ENCODE measurements around the gene LMBR1.
A peak's percentile ranks its signal among the peaks of the same experiment; 100 is the strongest.
"Not testable (repeated sequence)": the region's sequence is repeated elsewhere in the genome, so short reads cannot be mapped to it uniquely, and the experiment has no call there.

The LMBR1 gene

DNA sequence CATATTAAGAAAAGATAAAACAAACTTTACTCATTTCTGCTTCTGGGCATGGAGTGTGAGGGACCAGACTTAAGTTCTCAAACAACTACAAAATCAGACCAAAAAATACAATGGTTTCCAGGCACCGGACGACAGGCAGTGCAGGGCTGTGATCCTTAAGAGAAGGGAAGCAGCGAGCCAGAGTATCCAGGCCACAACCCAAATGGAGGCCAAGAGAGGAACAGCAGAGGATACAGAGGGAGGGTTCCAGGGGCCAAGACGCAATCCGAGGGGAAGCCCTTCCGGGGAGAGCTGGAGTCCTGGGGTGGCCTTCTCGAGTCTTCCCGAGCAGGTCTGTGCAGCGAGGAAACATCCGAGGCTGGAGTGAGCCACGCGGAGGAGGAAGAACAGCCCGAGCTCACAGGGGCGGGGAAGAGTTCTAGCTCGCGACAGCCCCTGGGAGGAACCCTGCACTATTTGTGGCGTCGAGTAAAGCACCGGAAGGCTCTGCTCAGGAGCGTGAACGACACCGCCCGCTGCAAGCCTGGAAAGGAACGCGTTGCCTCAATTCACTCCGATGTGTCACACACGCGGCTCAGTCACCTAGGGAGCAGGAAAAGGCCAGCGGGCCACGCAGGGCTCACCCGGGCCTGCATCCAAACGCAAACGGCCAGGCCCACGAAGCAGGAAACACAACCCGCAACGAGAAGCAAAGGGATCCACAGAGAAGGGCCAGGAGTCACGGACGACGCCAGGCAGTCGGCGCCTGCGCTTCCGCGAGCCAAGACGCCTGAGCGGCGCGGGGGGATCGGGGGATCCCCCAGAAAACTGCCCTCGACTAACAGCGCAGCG lies 253.3 kb downstream of the LMBR1 start:
- TF ChIP-seq, protein P1, sequence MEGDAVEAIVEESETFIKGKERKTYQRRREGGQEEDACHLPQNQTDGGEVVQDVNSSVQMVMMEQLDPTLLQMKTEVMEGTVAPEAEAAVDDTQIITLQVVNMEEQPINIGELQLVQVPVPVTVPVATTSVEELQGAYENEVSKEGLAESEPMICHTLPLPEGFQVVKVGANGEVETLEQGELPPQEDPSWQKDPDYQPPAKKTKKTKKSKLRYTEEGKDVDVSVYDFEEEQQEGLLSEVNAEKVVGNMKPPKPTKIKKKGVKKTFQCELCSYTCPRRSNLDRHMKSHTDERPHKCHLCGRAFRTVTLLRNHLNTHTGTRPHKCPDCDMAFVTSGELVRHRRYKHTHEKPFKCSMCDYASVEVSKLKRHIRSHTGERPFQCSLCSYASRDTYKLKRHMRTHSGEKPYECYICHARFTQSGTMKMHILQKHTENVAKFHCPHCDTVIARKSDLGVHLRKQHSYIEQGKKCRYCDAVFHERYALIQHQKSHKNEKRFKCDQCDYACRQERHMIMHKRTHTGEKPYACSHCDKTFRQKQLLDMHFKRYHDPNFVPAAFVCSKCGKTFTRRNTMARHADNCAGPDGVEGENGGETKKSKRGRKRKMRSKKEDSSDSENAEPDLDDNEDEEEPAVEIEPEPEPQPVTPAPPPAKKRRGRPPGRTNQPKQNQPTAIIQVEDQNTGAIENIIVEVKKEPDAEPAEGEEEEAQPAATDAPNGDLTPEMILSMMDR (IDR thresholded peaks at IDR 0.05; ENCODE audit: low read depth, low read length), result no peak
- Histone ChIP-seq H3K4me3 (ENCODE audit: low read depth, low read length) (peak overlapping the region; percentile 75), H3K27me3 (ENCODE audit: insufficient read depth, low read depth, severe bottlenecking) (no peaks in the 10 kb centered on the region), H3K27ac (no peak overlapping the region; the same call in 1 of the 2 replicates), H3K9me3 (ENCODE audit: severe bottlenecking) (peaks cover 9% of the 10 kb centered on the region), H3K36me3 (no peaks in the 10 kb centered on the region)
- DNase-seq, result no peak

DNA sequence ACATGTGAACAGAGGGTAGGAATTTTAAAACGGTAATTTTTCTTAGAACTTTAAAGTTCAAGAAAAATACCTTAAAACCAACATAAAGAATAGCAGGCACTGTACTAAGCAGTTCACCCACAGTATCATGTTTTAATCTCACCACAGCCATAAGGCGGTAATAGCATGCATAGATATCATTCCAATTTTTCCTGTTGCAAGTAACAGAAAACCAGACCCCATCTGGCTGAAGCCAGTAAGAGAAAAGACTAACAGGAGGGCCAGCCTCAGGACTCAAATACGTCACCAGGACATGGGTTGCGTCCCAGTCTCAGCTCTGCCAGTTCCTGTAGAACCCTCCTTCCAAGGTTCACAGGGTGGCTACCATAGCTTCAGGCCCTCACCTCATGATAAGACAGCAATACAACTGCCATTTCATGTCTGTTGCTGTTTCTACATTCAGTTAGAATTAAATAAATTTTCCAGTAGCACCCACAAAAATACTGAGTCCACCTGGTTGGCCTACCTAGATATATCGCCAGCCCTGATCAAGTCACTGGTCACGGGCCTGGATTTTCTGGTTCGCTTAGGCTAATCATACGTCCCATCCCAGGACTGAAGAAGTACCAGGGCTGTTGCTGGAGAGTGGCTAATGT lies 254.4 kb downstream of the LMBR1 start:
- Histone ChIP-seq H3K4me3 (ENCODE audit: low read depth, low read length) (no peak overlapping the region), H3K36me3 (no peaks in the 10 kb centered on the region), H3K27me3 (ENCODE audit: insufficient read depth, low read depth, severe bottlenecking) (no peaks in the 10 kb centered on the region), H3K9me3 (ENCODE audit: severe bottlenecking) (peaks cover 9% of the 10 kb centered on the region), H3K27ac (no peak overlapping the region)
- DNase-seq, result no peak
- TF ChIP-seq, protein P1 (IDR thresholded peaks at IDR 0.05; ENCODE audit: low read depth, low read length), result no peak

DNA sequence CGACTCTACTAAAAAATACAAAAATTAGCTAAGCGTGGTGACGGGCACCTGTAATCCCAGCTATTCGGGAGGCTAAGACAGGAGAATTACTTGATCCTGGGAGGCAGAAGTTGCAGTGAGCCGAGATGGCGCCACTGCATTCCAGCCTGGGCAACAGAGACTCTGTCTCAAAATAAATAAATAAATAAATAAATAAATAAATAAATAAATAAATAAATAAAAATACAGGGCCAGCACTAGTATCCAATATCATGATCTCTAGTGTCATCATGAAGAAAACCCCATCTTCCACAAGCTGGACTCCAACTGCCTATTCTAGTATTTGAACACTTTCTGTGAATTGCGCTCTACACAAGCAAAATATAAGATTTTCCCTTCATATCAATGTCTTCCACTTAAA lies 255.9 kb downstream of the LMBR1 start:
- H3K4me3 ChIP-seq (ENCODE audit: low read depth, low read length), result not testable (repeated sequence)

DNA sequence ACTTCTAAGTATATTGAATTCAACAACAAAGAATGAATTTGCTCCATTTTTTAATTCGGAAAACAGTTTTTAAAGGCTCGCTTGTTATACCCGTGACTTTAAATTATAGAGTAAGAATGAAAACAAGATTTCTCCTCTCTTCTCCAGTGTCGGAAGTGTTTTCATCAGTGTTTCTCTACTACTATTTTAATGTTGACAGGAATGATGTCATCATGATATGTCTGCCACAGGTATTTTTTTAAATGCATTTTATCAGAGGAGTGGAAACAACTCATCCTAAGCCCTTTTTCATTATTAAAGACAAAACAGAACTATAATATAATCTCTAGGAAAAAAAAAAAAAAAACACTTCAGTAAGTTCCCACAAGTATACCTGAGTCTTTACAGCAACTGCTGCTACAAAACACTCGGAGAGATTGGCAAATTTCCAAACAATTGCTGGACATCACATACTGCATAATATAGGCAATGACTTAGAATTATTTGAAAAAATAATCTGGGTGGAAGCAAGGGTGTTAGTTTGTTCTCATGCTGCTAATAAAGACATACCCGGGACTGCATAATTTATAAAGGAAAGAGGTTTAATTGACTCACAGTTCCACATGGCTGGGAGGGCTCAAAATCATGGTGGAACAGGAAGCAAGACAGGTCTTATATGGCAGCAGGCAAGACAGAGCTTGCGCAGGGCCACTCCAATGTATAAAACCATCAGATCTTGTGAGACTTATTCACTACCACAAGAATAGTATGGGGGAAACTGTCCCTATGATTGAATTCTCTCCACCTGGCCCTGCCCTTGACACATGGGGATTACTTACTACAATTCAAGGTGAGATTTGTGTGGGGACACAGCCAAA lies 257.2 kb downstream of the LMBR1 start:
- Histone ChIP-seq H3K27me3 (ENCODE audit: insufficient read depth, low read depth, severe bottlenecking) (peaks cover 9% of the 10 kb centered on the region), H3K9me3 (ENCODE audit: severe bottlenecking) (peaks cover 9% of the 10 kb centered on the region), H3K4me3 (ENCODE audit: low read depth, low read length) (no peak overlapping the region), H3K36me3 (no peaks in the 10 kb centered on the region), H3K27ac (no peak overlapping the region)
- DNase-seq, result no peak
- TF ChIP-seq, protein P1 (IDR thresholded peaks at IDR 0.05; ENCODE audit: low read depth, low read length), result no peak

More for the DNA sequence above, 255.9 kb downstream of the LMBR1 start:
- H3K36me3 ChIP-seq; H3K27ac ChIP-seq; DNase-seq; H3K9me3 ChIP-seq (ENCODE audit: severe bottlenecking); H3K27me3 ChIP-seq (ENCODE audit: insufficient read depth, low read depth, severe bottlenecking): not testable (repeated sequence)

DNA sequence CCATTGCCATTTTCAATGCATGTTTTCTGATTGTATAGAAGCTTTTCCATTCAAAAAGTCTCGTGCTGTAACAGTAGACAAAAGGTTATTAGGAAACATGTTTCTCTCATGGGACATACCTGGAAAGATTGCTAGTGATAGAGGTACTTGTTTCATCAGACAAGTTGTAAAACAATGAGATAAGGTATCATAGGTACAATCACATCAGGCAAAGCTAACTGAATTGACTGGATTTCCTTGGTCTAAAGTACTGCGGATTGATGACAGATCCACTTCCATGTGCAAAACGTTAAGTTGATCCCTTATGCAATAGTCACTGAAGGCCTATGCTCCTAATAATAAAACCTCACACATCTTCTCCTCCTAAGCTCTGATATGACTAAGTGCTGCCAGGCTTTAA lies 258.9 kb downstream of the LMBR1 start:
- no peak overlapping the region for H3K27ac ChIP-seq
- H3K36me3 ChIP-seq, result no peaks in the 10 kb centered on the region

More for the DNA sequence above, 258.9 kb downstream of the LMBR1 start:
- H3K4me3 ChIP-seq (ENCODE audit: low read depth, low read length), result no peak overlapping the region
- H3K9me3 ChIP-seq (ENCODE audit: severe bottlenecking), result no peaks in the 10 kb centered on the region
- DNase-seq, result no peak
- H3K27me3 ChIP-seq (ENCODE audit: insufficient read depth, low read depth, severe bottlenecking), result peaks cover 16% of the 10 kb centered on the region
- TF ChIP-seq, protein P1 (IDR thresholded peaks at IDR 0.05; ENCODE audit: low read depth, low read length), result no peak

All from WERI-Rb-1 (cell line).